ELR (cell line): ENCODE measurements around the gene DPH1.
A peak's percentile ranks its signal among the peaks of the same experiment; 100 is the strongest.

ENCODE experiments used
- DNase-seq: peaks from one replicate; pipeline ENCODE4 v3.0.0-alpha.2; 2015; ENCODE audit warnings: low read depth

DPH1 gene

GRCh38 chr17:2062571-2063183, 32.7 kb downstream of the DPH1 start:
- no peak for DNase-seq

- no peak for DNase-seq
Observed at GRCh38 chr17:2063261-2064146, 33.6 kb downstream of the DPH1 start.

GRCh38 chr17:2064147-2064489, 34.2 kb downstream of the DPH1 start:
- DNase-seq: no peak

GRCh38 chr17:2064520-2064971, 34.6 kb downstream of the DPH1 start:
- peak; percentile 62 for DNase-seq

GRCh38 chr17:2064980-2065785, 35.2 kb downstream of the DPH1 start:
- DNase-seq: peak; percentile 86

- DNase-seq: no peak
Observed at GRCh38 chr17:2065949-2066400, 36.0 kb downstream of the DPH1 start.

GRCh38 chr17:2067048-2067561, 37.2 kb downstream of the DPH1 start:
- no peak for DNase-seq

GRCh38 chr17:2067608-2068024, 37.7 kb downstream of the DPH1 start:
- no peak for DNase-seq

GRCh38 chr17:2068031-2068518, 38.1 kb downstream of the DPH1 start:
- peak; percentile 91 for DNase-seq

- DNase-seq: peak; percentile 95
Observed at GRCh38 chr17:2068519-2069051, 38.6 kb downstream of the DPH1 start.

GRCh38 chr17:2070241-2071023, 40.5 kb downstream of the DPH1 start:
- no peak for DNase-seq

- DNase-seq: no peak
Observed at GRCh38 chr17:2071024-2071385, 41.1 kb downstream of the DPH1 start.

GRCh38 chr17:2071455-2072281, 41.7 kb downstream of the DPH1 start:
- DNase-seq: peak; percentile 91

GRCh38 chr17:2074919-2075318, 45.0 kb downstream of the DPH1 start:
- DNase-seq: no peak

GRCh38 chr17:2075336-2076086, 45.6 kb downstream of the DPH1 start:
- DNase-seq: no peak

- DNase-seq: no peak
Observed at GRCh38 chr17:2076087-2076984, 46.4 kb downstream of the DPH1 start.

- DNase-seq: no peak
Observed at GRCh38 chr17:2077040-2077439, 47.1 kb downstream of the DPH1 start.

- DNase-seq: peak; percentile 92
Observed at GRCh38 chr17:2081564-2081963, 51.6 kb downstream of the DPH1 start.
